KOPT-K1 (cell line): ENCODE results near the gene MOV10.

Experiments used
- H3K27ac ChIP-seq: fragments of 200-600 bp; sonication (generic); 2 replicates; pipeline ENCODE4 v1.5.1; 2016; ENCODE audit warnings: antibody characterized with exemption, mild to moderate bottlenecking, low read depth, low read length; ENCODE audit not compliant: poor library complexity, severe bottlenecking
- H3K36me3 ChIP-seq: fragments of 200-600 bp; sonication (generic); 2 replicates; pipeline ENCODE4 v1.5.1; 2017; ENCODE audit warnings: antibody characterized with exemption, mild to moderate bottlenecking, low read length, moderate library complexity; ENCODE audit not compliant: insufficient read depth
- H3K9me3 ChIP-seq: fragments of 200-600 bp; sonication (generic); 2 replicates; pipeline ENCODE4 v1.5.1; 2017; ENCODE audit warnings: antibody characterized with exemption, low read length, mild to moderate bottlenecking; ENCODE audit not compliant: insufficient read depth, poor library complexity, severe bottlenecking

Gene MOV10

GRCh38 chr1:112646225-112646624 lies 28.2 kb upstream of the MOV10 start:
- Histone ChIP-seq H3K9me3 (no peaks in the 10 kb centered on the region), H3K27ac (no peak overlapping the region), H3K36me3 (peaks cover 92% of the 10 kb centered on the region)

- H3K9me3 ChIP-seq: no peaks in the 10 kb centered on the region
- no peak overlapping the region for H3K27ac ChIP-seq
- peaks cover 100% of the 10 kb centered on the region for H3K36me3 ChIP-seq
Measured at GRCh38 chr1:112651205-112651604, 23.3 kb upstream of the MOV10 start.

GRCh38 chr1:112665857-112666256 lies 8.6 kb upstream of the MOV10 start:
- no peak overlapping the region for H3K27ac ChIP-seq
- H3K9me3 ChIP-seq: no peaks in the 10 kb centered on the region
- peaks cover 98% of the 10 kb centered on the region for H3K36me3 ChIP-seq

GRCh38 chr1:112666946-112667345 lies 7.5 kb upstream of the MOV10 start:
- Histone ChIP-seq H3K36me3 (peaks cover 98% of the 10 kb centered on the region), H3K9me3 (no peaks in the 10 kb centered on the region), H3K27ac (no peak overlapping the region)

- peaks cover 68% of the 10 kb centered on the region for H3K36me3 ChIP-seq
- H3K9me3 ChIP-seq: no peaks in the 10 kb centered on the region
- H3K27ac ChIP-seq: no peak overlapping the region
Measured at GRCh38 chr1:112672009-112672408, 2.5 kb upstream of the MOV10 start.

GRCh38 chr1:112672842-112673241 lies 1.6 kb upstream of the MOV10 start:
- Histone ChIP-seq H3K9me3 (no peaks in the 10 kb centered on the region), H3K27ac (no peak overlapping the region), H3K36me3 (peaks cover 67% of the 10 kb centered on the region)

- Histone ChIP-seq H3K36me3 (peaks cover 58% of the 10 kb centered on the region), H3K9me3 (no peaks in the 10 kb centered on the region), H3K27ac (peak overlapping the region; percentile 94)
Measured at GRCh38 chr1:112673592-112674439, 643 bp upstream of the MOV10 start.

GRCh38 chr1:112674986-112675727 lies 698 bp downstream of the MOV10 start:
- Histone ChIP-seq H3K27ac (peak overlapping the region; percentile 94), H3K36me3 (peaks cover 44% of the 10 kb centered on the region), H3K9me3 (no peaks in the 10 kb centered on the region)

- Histone ChIP-seq H3K27ac (peak overlapping the region; percentile 94), H3K9me3 (no peaks in the 10 kb centered on the region), H3K36me3 (peaks cover 41% of the 10 kb centered on the region)
Measured at GRCh38 chr1:112675728-112676381, 1.4 kb downstream of the MOV10 start.

- Histone ChIP-seq H3K27ac (no peak overlapping the region), H3K36me3 (peaks cover 36% of the 10 kb centered on the region)
Measured at GRCh38 chr1:112676543-112676942, 2.1 kb downstream of the MOV10 start.

GRCh38 chr1:112677501-112677900 lies 3.0 kb downstream of the MOV10 start:
- Histone ChIP-seq H3K27ac (no peak overlapping the region), H3K36me3 (peaks cover 26% of the 10 kb centered on the region), H3K9me3 (no peaks in the 10 kb centered on the region)

More at GRCh38 chr1:112676543-112676942, 2.1 kb downstream of the MOV10 start:
- no peaks in the 10 kb centered on the region for H3K9me3 ChIP-seq

- Histone ChIP-seq H3K36me3 (peaks cover 28% of the 10 kb centered on the region), H3K9me3 (no peaks in the 10 kb centered on the region), H3K27ac (no peak overlapping the region)
Measured at GRCh38 chr1:112678605-112679004, 4.1 kb downstream of the MOV10 start.

- Histone ChIP-seq H3K9me3 (no peaks in the 10 kb centered on the region), H3K36me3 (peaks cover 60% of the 10 kb centered on the region), H3K27ac (no peak overlapping the region)
Measured at GRCh38 chr1:112685913-112686312, 11.5 kb downstream of the MOV10 start.

- no peaks in the 10 kb centered on the region for H3K9me3 ChIP-seq
- no peak overlapping the region for H3K27ac ChIP-seq
- H3K36me3 ChIP-seq: peaks cover 64% of the 10 kb centered on the region
Measured at GRCh38 chr1:112686417-112686816, 12.0 kb downstream of the MOV10 start.

GRCh38 chr1:112686835-112687234 lies 12.4 kb downstream of the MOV10 start:
- Histone ChIP-seq H3K36me3 (peaks cover 68% of the 10 kb centered on the region), H3K27ac (no peak overlapping the region), H3K9me3 (no peaks in the 10 kb centered on the region)
